Endodermal cell (in vitro differentiated cells): ENCODE measurements around the gene RGL1. TPM values are rescaled to one million over a fixed set of nuclear protein-coding genes. Genes with fewer than 3 reads are reported as not detected.

Experiments used
- DNase-seq: peaks from one replicate; pipeline ENCODE4 v3.0.0-alpha.2; 2017
- H3K27ac ChIP-seq: 2 replicates; pipeline ENCODE4 v1.5.1; 2013; ENCODE audit warnings: mild to moderate bottlenecking, low read depth, low read length, moderate library complexity
- H3K27me3 ChIP-seq: 2 replicates; pipeline ENCODE4 v1.6.1; 2013; ENCODE audit warnings: mild to moderate bottlenecking, low read length, moderate library complexity; ENCODE audit not compliant: insufficient read depth, control insufficient read depth, poor library complexity, severe bottlenecking
- H3K36me3 ChIP-seq: 2 replicates; pipeline ENCODE4 v1.7.0; 2013; ENCODE audit warnings: mild to moderate bottlenecking, low read length, moderate library complexity; ENCODE audit not compliant: control insufficient read depth, insufficient read depth
- H3K4me1 ChIP-seq: one replicate; pipeline ENCODE4 v1.7.0; 2013; ENCODE audit warnings: low read length; ENCODE audit not compliant: control insufficient read depth, insufficient read depth
- H3K4me3 ChIP-seq: 2 replicates; pipeline ENCODE4 v1.5.1; 2013; ENCODE audit warnings: mild to moderate bottlenecking, low read length, moderate library complexity
- H3K9ac ChIP-seq: 2 replicates; pipeline ENCODE4 v1.6.1; 2013; ENCODE audit warnings: mild to moderate bottlenecking, low read length, moderate library complexity; ENCODE audit not compliant: poor library complexity, severe bottlenecking; ENCODE audit errors: extremely low read depth
- H3K9me3 ChIP-seq: 2 replicates; pipeline ENCODE4 v1.6.1; 2013; ENCODE audit warnings: mild to moderate bottlenecking, low read length, moderate library complexity; ENCODE audit not compliant: control insufficient read depth
- H3K27ac Mint-ChIP-seq: 2 replicates; pipeline ENCODE4 v1.8.0; 2020; ENCODE audit warnings: mixed read lengths
- H3K27me3 Mint-ChIP-seq: 2 replicates; pipeline ENCODE4 v1.8.0; 2021; ENCODE audit warnings: mild to moderate bottlenecking, mixed read lengths; ENCODE audit not compliant: insufficient read depth
- H3K36me3 Mint-ChIP-seq: 2 replicates; pipeline ENCODE4 v1.8.0; 2020; ENCODE audit warnings: low read depth, mixed read lengths
- H3K4me1 Mint-ChIP-seq: 2 replicates; pipeline ENCODE4 v1.8.0; 2020; ENCODE audit warnings: mixed read lengths
- H3K4me3 Mint-ChIP-seq: 2 replicates; pipeline ENCODE4 v1.8.0; 2020; ENCODE audit warnings: mild to moderate bottlenecking, moderate library complexity, mixed read lengths
- H3K9me3 Mint-ChIP-seq: 2 replicates; pipeline ENCODE4 v1.8.0; 2020; ENCODE audit warnings: mild to moderate bottlenecking, mixed read lengths
- CTCF ChIP-seq: fragments of 200-600 bp; sonication (generic); conservative IDR thresholded peaks from 2 replicates; pipeline ENCODE4 v1.5.0; 2021; ENCODE audit warnings: antibody characterized with exemption, mild to moderate bottlenecking
- WGBS, 2 experiments: methylation state at CpG; one replicate each; pipeline versions ENCODE4 v1.1.5 to v1.1.7; 2013; ENCODE audit warnings: missing lambda C conversion rate in 2 of 2, mixed read lengths in 1 of 2; ENCODE audit not compliant: insufficient coverage in 1 of 2, insufficient read length in 1 of 2; 5-methylcytosine and 5-hydroxymethylcytosine counted together
- total RNA-seq, 2 donors: library from RNA; stranded (reverse); fragmentation: NEBNext Ultra II Directional in 1 of 2; extraction: Animal tissue kit (Norgen Biotek cat#: 25700) in 1 of 2; gene quantifications; 2 replicates in 1 of 2; 3 replicates in 1 of 2; pipeline ENCODE4 v1.2.1, GENCODE V29; 2021

RGL1 gene
- total RNA-seq, 2 donors from 2014 or later = 0.15 to 2.6 TPM

GRCh38 chr1:183957216-183957830 is 152.4 kb downstream of the RGL1 start:
- Histone ChIP-seq H3K9me3 (no peaks in the 10 kb centered on the region), H3K4me1 (peaks cover 6% of the 10 kb centered on the region), H3K27ac (no peak overlapping the region), H3K4me3 (no peak overlapping the region), H3K9ac (no peak overlapping the region), H3K27me3 (no peaks in the 10 kb centered on the region), H3K36me3 (no peaks in the 10 kb centered on the region)
- peaks cover 2% of the 10 kb centered on the region for H3K27me3 Mint-ChIP-seq
- 89 to 95% methylated on average over 2 to 4 of the region's 4 CpGs for WGBS, 2 experiments
- H3K4me1 Mint-ChIP-seq = peaks cover 7% of the 10 kb centered on the region
- TF ChIP-seq CTCF = no peak
- no peak overlapping the region for H3K27ac Mint-ChIP-seq
- H3K36me3 Mint-ChIP-seq = no peaks in the 10 kb centered on the region
- DNase-seq = no peak
- H3K4me3 Mint-ChIP-seq = no peak overlapping the region
- no peaks in the 10 kb centered on the region for H3K9me3 Mint-ChIP-seq

GRCh38 chr1:183958958-183959357 is 154.0 kb downstream of the RGL1 start:
- H3K27me3 Mint-ChIP-seq = peaks cover 1% of the 10 kb centered on the region
- no peak overlapping the region for H3K4me3 Mint-ChIP-seq
- no peaks in the 10 kb centered on the region for H3K27me3 ChIP-seq
- H3K27ac Mint-ChIP-seq = no peak overlapping the region
- no peaks in the 10 kb centered on the region for H3K36me3 Mint-ChIP-seq
- H3K36me3 ChIP-seq = no peaks in the 10 kb centered on the region
- H3K27ac ChIP-seq = no peak overlapping the region
- no peak for TF ChIP-seq CTCF
- H3K9me3 Mint-ChIP-seq = no peaks in the 10 kb centered on the region
- H3K4me1 Mint-ChIP-seq = peaks cover 7% of the 10 kb centered on the region
- H3K9ac ChIP-seq = no peak overlapping the region
- no peak overlapping the region for H3K4me3 ChIP-seq
- peaks cover 6% of the 10 kb centered on the region for H3K4me1 ChIP-seq
- no peaks in the 10 kb centered on the region for H3K9me3 ChIP-seq
- WGBS, 2 experiments = 87 to 100% methylated on average over 1 of the region's 1 CpG
- no peak for DNase-seq

- no peaks in the 10 kb centered on the region for H3K4me1 ChIP-seq
- H3K9ac ChIP-seq = no peak overlapping the region
- H3K4me3 ChIP-seq = no peak overlapping the region
- H3K27me3 Mint-ChIP-seq = peaks cover 1% of the 10 kb centered on the region
- DNase-seq = no peak
- WGBS, 2 experiments = 94 to 100% methylated on average over 1 to 5 of the region's 5 CpGs
- no peaks in the 10 kb centered on the region for H3K9me3 Mint-ChIP-seq
- H3K27ac ChIP-seq = no peak overlapping the region
- H3K27ac Mint-ChIP-seq = no peak overlapping the region
- H3K4me1 Mint-ChIP-seq = no peaks in the 10 kb centered on the region
- H3K36me3 Mint-ChIP-seq = no peaks in the 10 kb centered on the region
- no peaks in the 10 kb centered on the region for H3K9me3 ChIP-seq
- no peak for TF ChIP-seq CTCF
- no peaks in the 10 kb centered on the region for H3K27me3 ChIP-seq
- no peaks in the 10 kb centered on the region for H3K36me3 ChIP-seq
- no peak overlapping the region for H3K4me3 Mint-ChIP-seq
Observed at GRCh38 chr1:183961132-183961531, 156.2 kb downstream of the RGL1 start.
